Loucy (cell line): Measurements from ENCODE around the gene SERP2.

Experiments
- H2AFZ ChIP-seq: fragments of 200-600 bp; sonication (generic); 2 replicates; pipeline ENCODE4 v1.6.0; 2016; ENCODE audit warnings: antibody characterized with exemption, mild to moderate bottlenecking, low read length, moderate library complexity
- H3F3A ChIP-seq: fragments of 200-600 bp; 2 replicates; pipeline ENCODE4 v1.6.0; 2016; ENCODE audit warnings: antibody characterized with exemption, low read depth, mild to moderate bottlenecking
- H3K27me3 ChIP-seq: fragments of 200-600 bp; sonication (generic); 2 replicates; pipeline ENCODE4 v1.6.1; 2014; ENCODE audit warnings: low read length, mild to moderate bottlenecking; ENCODE audit not compliant: insufficient read depth, poor library complexity, severe bottlenecking
- H3K36me3 ChIP-seq: fragments of 200-600 bp; sonication (generic); 2 replicates; pipeline ENCODE4 v1.6.1; 2016; ENCODE audit warnings: low read length; ENCODE audit not compliant: insufficient read depth
- H3K4me1 ChIP-seq: fragments of 200-600 bp; sonication (generic); 2 replicates; pipeline ENCODE4 v1.5.1; 2014; ENCODE audit warnings: low read length, mild to moderate bottlenecking; ENCODE audit not compliant: insufficient read depth, poor library complexity, severe bottlenecking
- H3K4me2 ChIP-seq: fragments of 200-600 bp; sonication (generic); 2 replicates; pipeline ENCODE4 v1.6.0; 2014; ENCODE audit warnings: antibody characterized with exemption, low read length, low read depth, mild to moderate bottlenecking; ENCODE audit not compliant: poor library complexity, severe bottlenecking
- H3K4me3 ChIP-seq: fragments of 200-600 bp; sonication (generic); 2 replicates; pipeline ENCODE4 v1.5.1; 2014; ENCODE audit warnings: low read length, mild to moderate bottlenecking, mixed read lengths; ENCODE audit not compliant: poor library complexity, severe bottlenecking
- H3K79me2 ChIP-seq: fragments of 200-600 bp; sonication (generic); 2 replicates; pipeline ENCODE4 v1.6.1; 2014; ENCODE audit warnings: low read length; ENCODE audit not compliant: insufficient read depth
- H3K9ac ChIP-seq: fragments of 200-600 bp; sonication (generic); 2 replicates; pipeline ENCODE4 v1.6.0; 2014; ENCODE audit warnings: mild to moderate bottlenecking, low read depth, low read length, moderate library complexity; ENCODE audit not compliant: poor library complexity, severe bottlenecking
- H3K9me2 ChIP-seq: fragments of 200-600 bp; sonication (generic); replicated peaks from 2 replicates; pipeline ENCODE4 v1.6.1; 2016; ENCODE audit warnings: low read depth, low read length, mixed read lengths
- H3K9me3 ChIP-seq: fragments of 200-600 bp; sonication (generic); 2 replicates; pipeline ENCODE4 v1.6.1; 2014; ENCODE audit warnings: mild to moderate bottlenecking, antibody characterized with exemption, low read length, low read depth; ENCODE audit not compliant: insufficient read depth
- H4K20me1 ChIP-seq: fragments of 200-600 bp; sonication (generic); 2 replicates; pipeline ENCODE4 v1.6.0; 2014; ENCODE audit warnings: antibody characterized with exemption, low read length, mild to moderate bottlenecking; ENCODE audit not compliant: insufficient read depth, poor library complexity, severe bottlenecking
- EZH2phosphoT487 ChIP-seq: fragments of 200-600 bp; IDR thresholded peaks from 2 replicates; pipeline ENCODE4 v1.6.1; 2018; ENCODE audit warnings: antibody characterized with exemption, mild to moderate bottlenecking, moderate library complexity, borderline replicate concordance
- TF ChIP-seq, protein P1 (sequence below): fragments of 200-600 bp; sonication (generic); conservative IDR thresholded peaks from 2 replicates; pipeline ENCODE4 v1.5.1; 2014; ENCODE audit warnings: mild to moderate bottlenecking, antibody characterized with exemption, low read length

SERP2 gene

DNA sequence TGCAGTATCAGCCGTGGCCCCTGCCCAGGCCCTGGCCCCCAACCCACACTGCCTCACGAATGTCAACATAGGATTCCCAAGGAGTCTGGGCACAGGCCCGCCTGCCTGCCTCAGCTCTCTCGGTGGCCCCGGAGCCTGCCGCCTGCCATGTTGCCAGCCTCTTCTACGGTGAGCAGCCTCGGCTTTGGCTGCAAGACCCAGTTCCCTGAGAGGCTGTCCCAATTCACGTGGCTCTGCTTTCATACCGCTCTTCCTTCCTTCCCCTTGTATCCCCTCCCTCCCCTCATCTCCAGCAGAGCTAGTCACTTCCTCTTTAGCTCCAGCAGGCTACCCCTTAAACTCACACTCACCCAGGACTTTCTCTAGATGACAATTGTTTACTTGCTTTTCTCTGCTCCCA is 42.7 kb downstream of the SERP2 start:
- no peak for TF ChIP-seq EZH2phosphoT487
- TF ChIP-seq, protein P1, sequence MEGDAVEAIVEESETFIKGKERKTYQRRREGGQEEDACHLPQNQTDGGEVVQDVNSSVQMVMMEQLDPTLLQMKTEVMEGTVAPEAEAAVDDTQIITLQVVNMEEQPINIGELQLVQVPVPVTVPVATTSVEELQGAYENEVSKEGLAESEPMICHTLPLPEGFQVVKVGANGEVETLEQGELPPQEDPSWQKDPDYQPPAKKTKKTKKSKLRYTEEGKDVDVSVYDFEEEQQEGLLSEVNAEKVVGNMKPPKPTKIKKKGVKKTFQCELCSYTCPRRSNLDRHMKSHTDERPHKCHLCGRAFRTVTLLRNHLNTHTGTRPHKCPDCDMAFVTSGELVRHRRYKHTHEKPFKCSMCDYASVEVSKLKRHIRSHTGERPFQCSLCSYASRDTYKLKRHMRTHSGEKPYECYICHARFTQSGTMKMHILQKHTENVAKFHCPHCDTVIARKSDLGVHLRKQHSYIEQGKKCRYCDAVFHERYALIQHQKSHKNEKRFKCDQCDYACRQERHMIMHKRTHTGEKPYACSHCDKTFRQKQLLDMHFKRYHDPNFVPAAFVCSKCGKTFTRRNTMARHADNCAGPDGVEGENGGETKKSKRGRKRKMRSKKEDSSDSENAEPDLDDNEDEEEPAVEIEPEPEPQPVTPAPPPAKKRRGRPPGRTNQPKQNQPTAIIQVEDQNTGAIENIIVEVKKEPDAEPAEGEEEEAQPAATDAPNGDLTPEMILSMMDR, result no peak
- H2AFZ ChIP-seq, result peak overlapping the region; percentile 78
- H3K9me3 ChIP-seq, result no peaks in the 10 kb centered on the region
- no peaks in the 10 kb centered on the region for H4K20me1 ChIP-seq
- no peaks in the 10 kb centered on the region for H3K79me2 ChIP-seq
- H3K4me1 ChIP-seq, result peaks cover 23% of the 10 kb centered on the region
- no peak overlapping the region for H3K4me3 ChIP-seq
- H3K36me3 ChIP-seq, result no peaks in the 10 kb centered on the region
- H3K4me2 ChIP-seq, result no peak overlapping the region
- H3K9me2 ChIP-seq, result no peaks in the 10 kb centered on the region
- H3K27me3 ChIP-seq, result no peaks in the 10 kb centered on the region
- H3F3A ChIP-seq, result no peaks in the 10 kb centered on the region; the same call in 1 of the 2 replicates
- no peak overlapping the region for H3K9ac ChIP-seq

- H3K4me3 ChIP-seq, result no peak overlapping the region
- H3K9ac ChIP-seq, result no peak overlapping the region
- no peaks in the 10 kb centered on the region for H3K36me3 ChIP-seq
- no peaks in the 10 kb centered on the region; the same call in 1 of the 2 replicates for H3F3A ChIP-seq
- H3K4me1 ChIP-seq, result peaks cover 23% of the 10 kb centered on the region
- no peaks in the 10 kb centered on the region for H3K27me3 ChIP-seq
- H4K20me1 ChIP-seq, result no peaks in the 10 kb centered on the region
- H3K79me2 ChIP-seq, result no peaks in the 10 kb centered on the region
- no peak overlapping the region for H3K4me2 ChIP-seq
- no peak for TF ChIP-seq EZH2phosphoT487
- TF ChIP-seq, protein P1, result no peak
- H3K9me3 ChIP-seq, result no peaks in the 10 kb centered on the region
- H3K9me2 ChIP-seq, result no peaks in the 10 kb centered on the region
- H2AFZ ChIP-seq, result peak overlapping the region; percentile 78
Observed at GRCh38 chr13:44416744-44417143, 43.1 kb downstream of the SERP2 start.

- Histone ChIP-seq H3K36me3 (no peaks in the 10 kb centered on the region), H2AFZ (no peak overlapping the region; the same call in 1 of the 2 replicates), H3K9me2 (no peaks in the 10 kb centered on the region), H3K4me1 (peaks cover 16% of the 10 kb centered on the region), H3K9ac (no peak overlapping the region), H3K4me3 (no peak overlapping the region), H4K20me1 (no peaks in the 10 kb centered on the region), H3K79me2 (no peaks in the 10 kb centered on the region), H3K4me2 (no peak overlapping the region), H3F3A (no peaks in the 10 kb centered on the region; the same call in 1 of the 2 replicates), H3K27me3 (no peaks in the 10 kb centered on the region), H3K9me3 (no peaks in the 10 kb centered on the region)
- TF ChIP-seq, protein P1, result no peak
- no peak for TF ChIP-seq EZH2phosphoT487
Observed at GRCh38 chr13:44417446-44417845, 43.8 kb downstream of the SERP2 start.
